ENCODE data around the gene PACSIN3. TPM values are rescaled to one million over a fixed set of nuclear protein-coding genes. Genes with fewer than 3 reads are reported as not detected.

Gene PACSIN3
- total RNA-seq, 2 donors from 2014 or later = 107 to 186 TPM

GRCh38 chr11:47143322-47143721 is 42.9 kb downstream of the PACSIN3 start:
- Histone ChIP-seq H3K27me3 (no peaks in the 10 kb centered on the region), H3K36me3 (no peaks in the 10 kb centered on the region), H3K27ac (no peak overlapping the region), H3K4me3 (no peak overlapping the region), H3K4me1 (peaks cover 0 to 4% of the 10 kb centered on the region in 2 donors), H3K9me3 (no peaks in the 10 kb centered on the region)
- DNase-seq (ENCODE audit: low spot score) = peak; percentile 67
- no peak for TF ChIP-seq CTCF (IDR thresholded peaks at IDR 0.05)

GRCh38 chr11:47139878-47140277 is 46.4 kb downstream of the PACSIN3 start:
- TF ChIP-seq CTCF (IDR thresholded peaks at IDR 0.05) = no peak
- no peaks in the 10 kb centered on the region for H3K27me3 ChIP-seq
- H3K27ac ChIP-seq = no peak overlapping the region
- H3K9me3 ChIP-seq = no peaks in the 10 kb centered on the region
- no peaks in the 10 kb centered on the region for H3K4me1 ChIP-seq
- DNase-seq (ENCODE audit: low spot score) = no peak
- no peak overlapping the region for H3K4me3 ChIP-seq
- no peaks in the 10 kb centered on the region for H3K36me3 ChIP-seq

DNA sequence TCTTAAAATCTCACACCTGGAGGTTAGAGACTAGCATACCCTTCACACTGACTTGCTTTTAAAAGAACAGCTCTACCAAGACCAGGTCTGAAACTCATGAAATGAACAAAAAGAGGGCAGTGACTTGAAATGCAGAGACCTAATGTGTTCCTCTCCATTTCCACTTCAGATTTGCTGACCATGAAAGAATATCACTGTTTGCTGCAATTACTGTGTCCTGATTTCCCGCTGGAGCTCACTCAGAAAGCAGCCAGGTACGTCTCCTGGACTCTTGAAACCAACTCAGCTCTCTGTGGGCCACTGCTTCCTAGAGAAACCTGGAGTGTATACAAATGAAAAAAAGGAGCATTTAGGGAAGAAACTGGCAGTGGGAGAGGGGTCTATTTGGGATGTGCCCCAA is 48.8 kb downstream of the PACSIN3 start:
- Histone ChIP-seq H3K4me3 (no peak overlapping the region), H3K27ac (no peak overlapping the region)
- TF ChIP-seq CTCF (IDR thresholded peaks at IDR 0.05) = no peak

DNA sequence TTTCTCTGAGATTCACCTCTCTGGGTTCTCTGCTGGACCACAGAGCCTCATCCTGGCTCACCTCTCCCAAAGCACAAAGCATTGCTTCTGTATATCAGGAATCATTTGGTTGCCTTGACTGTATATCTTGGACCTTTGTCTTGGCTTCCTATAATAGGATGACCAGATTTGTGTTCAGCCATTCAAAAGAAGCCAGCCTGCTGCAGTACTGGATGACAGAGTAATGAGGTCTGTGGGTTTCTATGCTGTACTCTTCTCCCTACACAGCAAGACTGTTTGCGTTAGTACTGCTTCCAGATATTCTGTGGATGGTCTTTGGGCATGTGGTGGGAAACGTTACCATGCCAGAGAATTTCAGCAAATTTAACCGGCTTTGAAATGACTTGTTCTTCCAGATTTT is 49.3 kb downstream of the PACSIN3 start:
- no peak overlapping the region for H3K27ac ChIP-seq
- no peaks in the 10 kb centered on the region for H3K36me3 ChIP-seq
- no peaks in the 10 kb centered on the region for H3K27me3 ChIP-seq
- no peak overlapping the region for H3K4me3 ChIP-seq
- no peaks in the 10 kb centered on the region for H3K9me3 ChIP-seq
- TF ChIP-seq CTCF (IDR thresholded peaks at IDR 0.05) = no peak
- no peaks in the 10 kb centered on the region for H3K4me1 ChIP-seq
- no peak for DNase-seq (ENCODE audit: low spot score)

More for the DNA sequence above, 48.8 kb downstream of the PACSIN3 start:
- no peaks in the 10 kb centered on the region for H3K9me3 ChIP-seq
- H3K4me1 ChIP-seq = no peaks in the 10 kb centered on the region
- no peaks in the 10 kb centered on the region for H3K27me3 ChIP-seq
- no peak for DNase-seq (ENCODE audit: low spot score)
- no peaks in the 10 kb centered on the region for H3K36me3 ChIP-seq

- Histone ChIP-seq H3K9me3 (no peaks in the 10 kb centered on the region), H3K4me3 (no peak overlapping the region), H3K27me3 (no peaks in the 10 kb centered on the region), H3K36me3 (no peaks in the 10 kb centered on the region), H3K27ac (no peak overlapping the region), H3K4me1 (no peaks in the 10 kb centered on the region)
- DNase-seq (ENCODE audit: low spot score) = no peak
- TF ChIP-seq CTCF (IDR thresholded peaks at IDR 0.05) = no peak
Measured at GRCh38 chr11:47136327-47136726, 49.9 kb downstream of the PACSIN3 start.

DNA sequence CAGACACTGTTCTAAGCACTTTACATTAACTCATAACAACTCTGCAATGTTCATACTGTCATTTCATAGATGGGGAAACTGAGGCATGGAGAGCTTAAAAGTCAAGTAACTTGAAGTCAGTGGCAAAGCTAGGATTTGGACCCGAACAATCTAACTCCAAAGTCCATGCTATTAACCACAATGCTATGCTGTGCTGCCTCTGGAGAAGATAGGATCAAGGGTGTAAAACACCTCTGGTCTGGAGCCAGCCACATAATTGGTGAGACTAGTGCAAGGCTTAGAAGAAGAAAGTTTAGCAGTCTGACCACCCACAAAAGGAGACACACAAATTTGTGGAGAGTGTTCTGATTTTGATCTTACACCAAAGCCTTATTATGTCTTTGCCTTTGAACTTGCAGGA is 53.3 kb downstream of the PACSIN3 start:
- TF ChIP-seq CTCF (IDR thresholded peaks at IDR 0.05) = no peak
- Histone ChIP-seq H3K27ac (no peak overlapping the region), H3K36me3 (no peaks in the 10 kb centered on the region), H3K27me3 (no peaks in the 10 kb centered on the region), H3K4me1 (no peaks in the 10 kb centered on the region), H3K9me3 (no peaks in the 10 kb centered on the region), H3K4me3 (no peak overlapping the region)
- DNase-seq (ENCODE audit: low spot score) = no peak

All from right atrium auricular region (tissue), 2 donors.